Caco-2 (cell line): ENCODE measurements around the gene CARS1. TPM values are rescaled to one million over a fixed set of nuclear protein-coding genes. Genes with fewer than 3 reads are reported as not detected.

Source experiments
- BruUV-seq: library from RNA; stranded (reverse); fragments of 400-500 nt; replicated peaks from 2 replicates; lab custom pipeline; 2021; lab: Mats Ljungman, UMichigan
- CTCF ChIA-PET: fragments of 300-600 bp; sonication (Branson Sonifier 250); formaldehyde crosslinking; loops from one replicate; lab custom pipeline; 2022; ENCODE audit warnings: antibody characterized with exemption; lab: Charles Lee
- POLR2A ChIA-PET: fragments of 300-600 bp; sonication (Branson Sonifier 250); formaldehyde crosslinking; loops from one replicate; lab custom pipeline; 2022; ENCODE audit warnings: antibody characterized with exemption; lab: Charles Lee
- DNase-seq, 2 experiments: peaks; one replicate each; pipeline versions ENCODE4 v3.0.0 to v3.0.0-alpha.2; 2020 to 2022
- H3K27me3 ChIP-seq: replicated peaks from 2 replicates; pipeline ENCODE4 v1.6.0; 2011; ENCODE audit warnings: low read length; ENCODE audit not compliant: control insufficient read depth, insufficient read depth
- H3K36me3 ChIP-seq: 2 replicates; pipeline ENCODE4 v1.5.1; 2011; ENCODE audit warnings: low read length; ENCODE audit not compliant: control insufficient read depth, insufficient read depth
- H3K4me1 ChIP-seq: fragments of 250-450 bp; sonication (Bioruptor Pico); 2 replicates; pipeline ENCODE4 v1.5.1; 2020; ENCODE audit warnings: mild to moderate bottlenecking
- H3K4me3 ChIP-seq: 2 replicates; pipeline ENCODE4 v1.5.1; 2011; ENCODE audit warnings: low read depth, mild to moderate bottlenecking, control low read depth, low read length
- H3K9me3 ChIP-seq: fragments of 250-450 bp; sonication (Bioruptor Pico); 2 replicates; pipeline ENCODE4 v1.5.1; 2020; ENCODE audit warnings: mild to moderate bottlenecking, moderate library complexity
- H3K27ac Mint-ChIP-seq: one replicate; pipeline ENCODE4 v1.8.0; 2022; ENCODE audit warnings: mixed read lengths; ENCODE audit not compliant: unreplicated experiment
- H3K27me3 Mint-ChIP-seq: one replicate; pipeline ENCODE4 v1.8.0; 2022; ENCODE audit warnings: mixed read lengths; ENCODE audit not compliant: insufficient read depth, unreplicated experiment
- H3K36me3 Mint-ChIP-seq: one replicate; pipeline ENCODE4 v1.8.0; 2022; ENCODE audit warnings: mild to moderate bottlenecking, mixed read lengths; ENCODE audit not compliant: insufficient read depth, unreplicated experiment
- H3K4me1 Mint-ChIP-seq: one replicate; pipeline ENCODE4 v1.8.0; 2022; ENCODE audit warnings: low read depth, mixed read lengths; ENCODE audit not compliant: unreplicated experiment
- H3K4me3 Mint-ChIP-seq: one replicate; pipeline ENCODE4 v1.8.0; 2022; ENCODE audit warnings: mild to moderate bottlenecking, moderate library complexity, mixed read lengths; ENCODE audit not compliant: unreplicated experiment
- H3K9me3 Mint-ChIP-seq: one replicate; pipeline ENCODE4 v1.8.0; 2022; ENCODE audit warnings: mixed read lengths; ENCODE audit not compliant: unreplicated experiment
- CTCF ChIP-seq, 2 experiments: fragments of 200-600 bp in 1 of 2; IDR thresholded peaks; 1 replicate in 1 of 2; 2 replicates in 1 of 2; pipeline versions ENCODE4 v1.5.1 to v1.8.0; 2011 to 2022; ENCODE audit warnings: antibody characterized with exemption in 1 of 2, control low read depth in 1 of 2, inconsistent platforms in 1 of 2, low read depth in 1 of 2, low read length in 1 of 2, mild to moderate bottlenecking in 1 of 2, moderate library complexity in 1 of 2; ENCODE audit not compliant: insufficient read depth in 1 of 2, severe bottlenecking in 1 of 2, unreplicated experiment in 1 of 2
- intact Hi-C: fragments of 100-400 bp; cut with micrococcal nuclease; formaldehyde crosslinking; loops from one replicate; pipeline ENCODE4 v1.10.0; 2022; ENCODE audit not compliant: unreplicated experiment
- total RNA-seq: library from RNA; stranded (reverse); gene quantifications from 2 replicates; pipeline ENCODE4 v1.2.3, GENCODE V29; 2022

The CARS1 gene
- total RNA-seq, 1 experiment from 2014 or later, result 121 TPM

DNA sequence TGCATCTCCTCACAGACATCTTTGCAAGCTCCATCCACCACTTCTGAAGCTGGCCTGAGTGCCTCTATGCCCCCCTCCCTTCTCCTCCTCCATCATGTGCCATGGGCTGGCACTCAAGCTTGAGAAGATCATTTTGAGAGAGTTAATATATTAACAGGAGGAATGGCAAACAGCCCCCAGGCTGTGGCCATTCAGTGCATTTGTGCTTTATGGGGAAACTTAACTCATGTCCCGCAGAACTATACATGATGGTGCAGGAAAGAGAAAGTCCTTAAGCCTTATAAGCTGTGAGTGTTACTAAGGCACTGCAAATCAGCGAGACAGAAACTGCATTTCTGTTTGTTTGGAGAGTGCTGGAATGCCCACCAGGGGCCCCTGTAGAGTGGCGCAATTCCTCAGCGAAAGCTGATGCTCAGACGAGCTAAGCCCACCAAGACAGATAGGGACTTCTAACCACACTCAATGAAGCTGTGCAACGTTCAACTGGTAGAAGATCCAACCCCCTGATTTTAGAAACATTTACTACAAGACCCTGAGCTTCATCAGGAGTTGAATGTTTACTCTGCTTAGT lies 101.2 kb downstream of the CARS1 start:
- CTCF ChIA-PET, result interaction anchor here (0.5 to 0.7 kb wide), 2 partner anchors 28 to 57 kb away, joined by 3 read pairs; no protein-coding TSS in a partner anchor
- DNase-seq, result no peak
- peak overlapping the region; percentile 31 for H3K27ac Mint-ChIP-seq
- H3K4me3 Mint-ChIP-seq, result no peak overlapping the region
- no peak for TF ChIP-seq CTCF (IDR thresholded peaks at IDR 0.05; ENCODE audit: insufficient read depth in 1 of 2, low read depth in 1 of 2, low read length in 1 of 2, severe bottlenecking in 1 of 2, unreplicated experiment in 1 of 2)
- H3K4me1 ChIP-seq, result no peaks in the 10 kb centered on the region
- peaks cover 19% of the 10 kb centered on the region for H3K36me3 ChIP-seq
- H3K9me3 ChIP-seq, result no peaks in the 10 kb centered on the region
- no peak overlapping the region for H3K4me3 ChIP-seq
- no peaks in the 10 kb centered on the region for H3K9me3 Mint-ChIP-seq
- POLR2A ChIA-PET, result no interaction called here
- intact Hi-C loops, result no loop called here
- peaks cover 7% of the 10 kb centered on the region for H3K4me1 Mint-ChIP-seq
- BruUV-seq, result no TSS peak
- H3K27me3 ChIP-seq, result no peaks in the 10 kb centered on the region
- H3K36me3 Mint-ChIP-seq, result peaks cover 98% of the 10 kb centered on the region
- no peaks in the 10 kb centered on the region for H3K27me3 Mint-ChIP-seq

GRCh38 chr11:2954263-2954662 lies 103.0 kb downstream of the CARS1 start:
- Histone ChIP-seq H3K9me3 (no peaks in the 10 kb centered on the region), H3K4me3 (no peak overlapping the region), H3K36me3 (peaks cover 16% of the 10 kb centered on the region), H3K4me1 (no peaks in the 10 kb centered on the region), H3K27me3 (no peaks in the 10 kb centered on the region)
- ChIA-PET CTCF (interaction anchor here (1.2 kb wide), 1 partner anchor 67 kb away, joined by 3 read pairs; no protein-coding TSS in a partner anchor), POLR2A (no interaction called here)
- peaks cover 96% of the 10 kb centered on the region for H3K36me3 Mint-ChIP-seq
- H3K4me3 Mint-ChIP-seq, result no peak overlapping the region
- intact Hi-C loops, result no loop called here
- TF ChIP-seq CTCF (IDR thresholded peaks at IDR 0.05; ENCODE audit: insufficient read depth in 1 of 2, low read depth in 1 of 2, low read length in 1 of 2, severe bottlenecking in 1 of 2, unreplicated experiment in 1 of 2), result no peak
- H3K27me3 Mint-ChIP-seq, result no peaks in the 10 kb centered on the region
- peaks cover 19% of the 10 kb centered on the region for H3K4me1 Mint-ChIP-seq
- BruUV-seq, result no TSS peak
- H3K27ac Mint-ChIP-seq, result peak overlapping the region; percentile 64
- no peak for DNase-seq
- H3K9me3 Mint-ChIP-seq, result no peaks in the 10 kb centered on the region

- H3K27me3 ChIP-seq, result no peaks in the 10 kb centered on the region
- H3K4me3 ChIP-seq, result no peak overlapping the region
- CTCF ChIA-PET, result no interaction called here
- intact Hi-C loops, result no loop called here
- no peaks in the 10 kb centered on the region for H3K9me3 ChIP-seq
- Mint-ChIP-seq H3K27me3 (no peaks in the 10 kb centered on the region), H3K4me3 (no peak overlapping the region), H3K27ac (no peak overlapping the region), H3K36me3 (peaks cover 99% of the 10 kb centered on the region), H3K9me3 (no peaks in the 10 kb centered on the region), H3K4me1 (peaks cover 23% of the 10 kb centered on the region)
- BruUV-seq, result no TSS peak
- DNase-seq, result no peak
- no peaks in the 10 kb centered on the region for H3K4me1 ChIP-seq
- POLR2A ChIA-PET, result no interaction called here
- no peak for TF ChIP-seq CTCF (IDR thresholded peaks at IDR 0.05; ENCODE audit: insufficient read depth in 1 of 2, low read depth in 1 of 2, low read length in 1 of 2, severe bottlenecking in 1 of 2, unreplicated experiment in 1 of 2)
- peaks cover 19% of the 10 kb centered on the region for H3K36me3 ChIP-seq
Observed at GRCh38 chr11:2952290-2952689, 104.9 kb downstream of the CARS1 start.
